Neuron (in vitro differentiated cells): ENCODE measurements around the gene RIMKLB.
"Not testable (repeated sequence)": the region's sequence is repeated elsewhere in the genome, so short reads cannot be mapped to it uniquely, and the experiment has no call there.

Experiments used
- H2AFZ ChIP-seq: one replicate; pipeline ENCODE4 v1.6.1; 2013; ENCODE audit warnings: low read depth, mild to moderate bottlenecking, inconsistent platforms, low read length, moderate library complexity
- H3K27me3 ChIP-seq: one replicate; pipeline ENCODE4 v1.6.1; 2013; ENCODE audit warnings: low read length; ENCODE audit not compliant: insufficient read depth
- H3K36me3 ChIP-seq: one replicate; pipeline ENCODE4 v1.6.1; 2013; ENCODE audit warnings: low read length; ENCODE audit not compliant: insufficient read depth
- H3K4me1 ChIP-seq: one replicate; pipeline ENCODE4 v1.6.1; 2013; ENCODE audit warnings: low read length; ENCODE audit not compliant: insufficient read depth
- H3K4me3 ChIP-seq: 2 replicates; pipeline ENCODE4 v1.5.1; 2013; ENCODE audit warnings: mild to moderate bottlenecking, low read length, moderate library complexity
- H3K9me3 ChIP-seq: one replicate; pipeline ENCODE4 v1.6.1; 2013; ENCODE audit warnings: low read length

RIMKLB gene

GRCh38 chr12:8789341-8790013, 91.7 kb downstream of the RIMKLB start:
- not testable (repeated sequence) for H2AFZ ChIP-seq, H3K36me3 ChIP-seq, H3K4me1 ChIP-seq, H3K27me3 ChIP-seq, H3K9me3 ChIP-seq
- H3K4me3 ChIP-seq = peak overlapping the region; percentile 67

GRCh38 chr12:8793226-8793625, 95.4 kb downstream of the RIMKLB start:
- H3K4me1 ChIP-seq, H3K4me3 ChIP-seq, H3K36me3 ChIP-seq, H3K9me3 ChIP-seq, H2AFZ ChIP-seq, H3K27me3 ChIP-seq: not testable (repeated sequence)

- H2AFZ ChIP-seq, H3K4me1 ChIP-seq, H3K36me3 ChIP-seq, H3K4me3 ChIP-seq, H3K27me3 ChIP-seq, H3K9me3 ChIP-seq: not testable (repeated sequence)
These were observed 96.8 kb downstream of the RIMKLB start for GRCh38 chr12:8794611-8795010.

- Histone ChIP-seq H3K4me3 (no peak overlapping the region), H3K27me3 (no peaks in the 10 kb centered on the region), H3K4me1 (no peaks in the 10 kb centered on the region), H3K36me3 (no peaks in the 10 kb centered on the region), H3K9me3 (peaks cover 4% of the 10 kb centered on the region), H2AFZ (no peak overlapping the region)
These were observed 99.2 kb downstream of the RIMKLB start for GRCh38 chr12:8796831-8797626.

GRCh38 chr12:8801213-8801612, 103.4 kb downstream of the RIMKLB start:
- not testable (repeated sequence) for H2AFZ ChIP-seq, H3K9me3 ChIP-seq, H3K36me3 ChIP-seq, H3K4me3 ChIP-seq, H3K27me3 ChIP-seq, H3K4me1 ChIP-seq

- not testable (repeated sequence) for H3K4me3 ChIP-seq, H2AFZ ChIP-seq, H3K4me1 ChIP-seq, H3K36me3 ChIP-seq, H3K9me3 ChIP-seq, H3K27me3 ChIP-seq
These were observed 107.0 kb downstream of the RIMKLB start for GRCh38 chr12:8804833-8805232.

GRCh38 chr12:8805487-8805886, 107.7 kb downstream of the RIMKLB start:
- H3K4me3 ChIP-seq = not testable (repeated sequence)

GRCh38 chr12:8807084-8807483, 109.3 kb downstream of the RIMKLB start:
- not testable (repeated sequence) for H3K27me3 ChIP-seq, H2AFZ ChIP-seq, H3K4me3 ChIP-seq, H3K9me3 ChIP-seq, H3K4me1 ChIP-seq, H3K36me3 ChIP-seq

More at GRCh38 chr12:8805487-8805886, 107.7 kb downstream of the RIMKLB start:
- H2AFZ ChIP-seq, H3K9me3 ChIP-seq, H3K4me1 ChIP-seq, H3K36me3 ChIP-seq, H3K27me3 ChIP-seq: not testable (repeated sequence)

GRCh38 chr12:8810112-8810511, 112.3 kb downstream of the RIMKLB start:
- not testable (repeated sequence) for H3K9me3 ChIP-seq, H3K36me3 ChIP-seq, H2AFZ ChIP-seq, H3K4me3 ChIP-seq, H3K4me1 ChIP-seq, H3K27me3 ChIP-seq

GRCh38 chr12:8813572-8814357, 116.0 kb downstream of the RIMKLB start:
- no peaks in the 10 kb centered on the region for H3K36me3 ChIP-seq
- no peak overlapping the region for H2AFZ ChIP-seq
- no peaks in the 10 kb centered on the region for H3K27me3 ChIP-seq
- no peak overlapping the region for H3K4me3 ChIP-seq
- H3K9me3 ChIP-seq = no peaks in the 10 kb centered on the region
- H3K4me1 ChIP-seq = no peaks in the 10 kb centered on the region

GRCh38 chr12:8816448-8817050, 118.8 kb downstream of the RIMKLB start:
- Histone ChIP-seq H3K36me3 (no peaks in the 10 kb centered on the region), H3K4me1 (no peaks in the 10 kb centered on the region), H3K9me3 (no peaks in the 10 kb centered on the region), H2AFZ (no peak overlapping the region), H3K27me3 (peaks cover 2% of the 10 kb centered on the region), H3K4me3 (no peak overlapping the region)

- Histone ChIP-seq H3K4me3 (no peak overlapping the region), H3K4me1 (no peaks in the 10 kb centered on the region), H3K27me3 (peaks cover 8% of the 10 kb centered on the region), H3K9me3 (no peaks in the 10 kb centered on the region), H3K36me3 (no peaks in the 10 kb centered on the region), H2AFZ (no peak overlapping the region)
These were observed 120.1 kb downstream of the RIMKLB start for GRCh38 chr12:8817856-8818255.

- no peak overlapping the region for H2AFZ ChIP-seq
These were observed 120.7 kb downstream of the RIMKLB start for GRCh38 chr12:8818526-8818925.

More at GRCh38 chr12:8818526-8818925, 120.7 kb downstream of the RIMKLB start:
- Histone ChIP-seq H3K4me1 (no peaks in the 10 kb centered on the region), H3K27me3 (peaks cover 9% of the 10 kb centered on the region), H3K4me3 (no peak overlapping the region), H3K9me3 (no peaks in the 10 kb centered on the region), H3K36me3 (no peaks in the 10 kb centered on the region)
